Amniotic epithelial cell (primary cell): ENCODE measurements around the gene TSHZ2.

Experiments
- DNase-seq: peaks from one replicate; pipeline ENCODE4 v3.0.0-alpha.2; 2010; ENCODE audit warnings: low read depth

TSHZ2 gene

GRCh38 chr20:53162251-53162835 is 190.2 kb downstream of the TSHZ2 start:
- DNase-seq: no peak

DNA sequence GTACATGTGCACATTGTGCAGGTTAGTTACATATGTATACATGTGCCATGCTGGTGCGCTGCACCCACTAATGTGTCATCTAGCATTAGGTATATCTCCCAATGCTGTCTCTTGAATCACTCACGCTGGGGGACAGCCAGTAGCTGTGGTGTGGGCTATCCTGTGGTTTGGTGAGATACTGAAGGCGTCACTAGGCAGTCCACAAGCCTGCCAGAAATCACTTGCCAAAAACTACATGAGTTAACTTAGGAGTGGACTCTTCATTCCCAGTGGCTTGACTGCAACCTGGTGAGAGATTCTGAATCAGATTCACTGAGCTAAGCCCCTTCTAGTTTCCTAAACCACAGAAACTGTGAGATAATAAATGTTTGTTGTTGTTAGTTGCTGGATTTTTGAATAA is 191.3 kb downstream of the TSHZ2 start:
- peak; percentile 2 for DNase-seq

GRCh38 chr20:53164072-53164471 is 191.9 kb downstream of the TSHZ2 start:
- no peak for DNase-seq

- no peak for DNase-seq
These were observed 193.3 kb downstream of the TSHZ2 start for GRCh38 chr20:53165452-53165851.

- DNase-seq: no peak
These were observed 196.3 kb downstream of the TSHZ2 start for GRCh38 chr20:53168491-53168890.

GRCh38 chr20:53170196-53170595 is 198.0 kb downstream of the TSHZ2 start:
- DNase-seq: no peak

- no peak for DNase-seq
These were observed 198.9 kb downstream of the TSHZ2 start for GRCh38 chr20:53171065-53171464.

GRCh38 chr20:53174454-53174853 is 202.3 kb downstream of the TSHZ2 start:
- DNase-seq: no peak

- DNase-seq: no peak
These were observed 203.1 kb downstream of the TSHZ2 start for GRCh38 chr20:53175135-53175780.

GRCh38 chr20:53176134-53176533 is 204.0 kb downstream of the TSHZ2 start:
- DNase-seq: no peak

DNA sequence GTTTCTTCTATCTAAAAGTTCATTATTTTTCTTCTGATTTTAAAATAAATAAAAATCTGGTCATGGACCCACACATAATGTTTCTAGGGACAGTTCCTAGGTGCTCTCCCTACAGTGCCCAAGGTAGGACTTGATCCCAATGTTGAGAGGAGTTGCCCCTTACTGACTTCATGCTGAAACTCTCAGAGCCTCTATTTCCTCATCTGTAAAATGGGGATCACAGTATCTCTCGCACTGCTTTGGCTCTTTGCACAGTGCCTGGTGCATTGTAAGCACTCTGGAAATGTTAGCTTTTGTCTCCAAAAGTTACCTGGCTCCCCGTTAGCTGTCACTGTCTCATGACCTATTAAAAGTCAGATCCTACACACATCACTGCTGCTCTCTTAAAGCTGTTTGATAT is 205.5 kb downstream of the TSHZ2 start:
- no peak for DNase-seq

GRCh38 chr20:53179749-53180148 is 207.6 kb downstream of the TSHZ2 start:
- no peak for DNase-seq

DNA sequence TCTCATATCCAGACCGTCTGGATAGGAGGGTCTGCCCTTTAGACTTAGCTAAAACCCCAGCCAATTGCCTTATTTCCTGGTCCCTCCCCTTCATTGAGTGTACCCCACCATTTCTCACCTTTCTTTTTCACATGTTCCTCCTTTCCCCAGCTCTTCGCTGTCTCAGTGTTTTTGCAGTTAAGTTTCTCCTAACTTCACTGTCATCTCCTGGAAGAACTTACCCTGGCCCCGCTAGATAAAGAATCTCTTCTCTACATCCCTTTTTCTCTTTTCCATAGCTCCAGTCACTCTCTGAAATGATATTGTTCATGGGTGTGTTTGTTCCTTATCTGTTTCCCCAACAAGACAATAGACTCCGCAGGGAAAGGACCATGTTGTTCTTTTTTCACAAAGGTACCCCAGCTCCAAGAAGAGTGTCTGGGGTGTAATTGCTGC is 208.8 kb downstream of the TSHZ2 start:
- no peak for DNase-seq

DNA sequence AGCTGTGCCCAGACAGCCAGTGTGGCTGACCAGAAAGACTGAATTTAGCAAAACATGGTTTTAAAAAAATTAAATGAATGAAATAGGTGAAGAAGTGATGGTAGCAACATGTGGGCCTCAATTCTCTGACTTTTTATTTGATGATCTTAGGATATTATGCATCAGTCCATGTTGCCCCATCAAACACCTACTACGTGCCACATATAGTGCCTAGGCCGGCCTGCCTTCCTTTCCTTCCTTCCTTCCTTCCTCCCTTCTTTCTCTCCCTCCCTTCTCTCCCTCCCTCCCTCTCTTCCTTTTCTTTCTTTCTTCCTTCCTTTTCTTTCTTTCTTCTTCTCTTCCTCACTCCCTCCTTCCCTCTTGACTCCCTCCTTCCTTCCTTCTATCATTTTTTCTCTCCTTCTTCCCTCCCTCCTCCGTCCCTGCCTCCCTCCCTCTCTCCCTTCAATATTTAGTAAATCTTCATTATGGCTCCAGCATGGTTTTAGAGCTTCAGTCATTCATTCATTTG is 209.8 kb downstream of the TSHZ2 start:
- no peak for DNase-seq

DNA sequence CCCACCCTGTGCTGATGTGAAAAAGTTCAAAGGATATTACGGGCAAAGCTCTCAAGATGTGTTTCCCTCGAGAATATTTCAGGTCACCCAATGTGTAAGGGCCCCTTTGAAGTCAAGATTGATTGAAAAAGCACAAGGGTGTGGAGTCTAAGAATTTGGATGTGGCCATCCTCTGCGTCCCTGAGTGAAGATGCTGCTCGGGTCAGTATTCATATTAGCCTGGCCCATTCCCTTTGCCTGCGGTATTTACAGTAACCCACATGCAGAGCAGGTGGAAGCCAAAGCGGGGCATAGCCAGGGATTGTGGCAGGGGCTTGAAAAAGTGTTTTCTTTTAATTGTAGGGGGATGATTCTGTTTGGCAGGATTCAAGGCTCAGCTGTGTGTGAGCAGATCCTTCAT is 211.0 kb downstream of the TSHZ2 start:
- DNase-seq: no peak

DNA sequence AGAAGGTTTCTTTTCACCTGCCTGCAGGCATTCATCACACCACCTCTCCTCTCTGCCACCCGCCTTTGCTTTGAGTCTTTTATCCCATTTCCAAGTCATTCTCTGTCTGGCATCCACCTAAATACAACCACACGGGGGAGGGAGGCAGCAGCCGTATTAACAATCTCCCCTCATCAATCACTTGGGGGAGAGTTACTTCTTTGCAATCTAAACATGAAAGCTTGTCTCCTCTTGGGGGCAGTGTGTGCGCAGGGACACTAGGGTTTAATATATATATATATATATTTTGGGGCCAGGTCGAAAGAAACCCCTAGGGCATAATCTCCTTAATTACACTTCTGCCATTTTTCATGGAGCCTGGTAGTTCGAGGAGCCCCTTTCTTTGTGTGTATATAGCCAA is 214.5 kb downstream of the TSHZ2 start:
- no peak for DNase-seq

DNA sequence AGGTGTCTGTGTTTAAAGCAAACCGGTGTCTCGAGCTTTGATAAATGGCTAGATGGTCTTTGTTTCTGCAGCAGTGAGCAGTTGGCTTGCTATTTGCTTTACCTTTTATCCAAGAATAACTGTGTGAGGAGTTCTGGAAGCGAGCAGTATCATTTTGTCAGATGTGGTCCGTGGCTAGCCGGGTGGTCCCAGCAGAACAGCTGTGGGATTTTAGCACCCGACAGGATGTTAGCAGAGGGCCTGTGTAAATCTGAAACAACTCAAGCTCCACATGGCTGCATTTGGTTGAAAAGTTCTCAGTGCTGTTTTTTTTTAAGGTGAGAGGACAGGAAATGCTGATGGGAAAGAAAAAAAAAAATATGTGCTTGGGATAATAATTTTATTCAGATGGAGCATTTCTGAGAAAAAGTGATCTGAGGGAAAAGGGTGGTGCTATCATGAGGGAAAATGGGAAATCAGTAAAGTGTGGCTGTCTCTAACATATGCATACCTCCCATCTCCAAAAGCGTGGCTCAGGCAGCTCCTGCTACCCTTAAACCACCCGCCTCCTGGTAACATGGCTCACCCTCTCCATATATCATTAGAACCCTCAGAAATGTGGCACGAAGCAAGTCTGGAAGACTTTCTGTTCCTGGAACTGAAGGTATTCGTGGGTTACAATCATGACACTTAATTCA is 215.4 kb downstream of the TSHZ2 start:
- no peak for DNase-seq

DNA sequence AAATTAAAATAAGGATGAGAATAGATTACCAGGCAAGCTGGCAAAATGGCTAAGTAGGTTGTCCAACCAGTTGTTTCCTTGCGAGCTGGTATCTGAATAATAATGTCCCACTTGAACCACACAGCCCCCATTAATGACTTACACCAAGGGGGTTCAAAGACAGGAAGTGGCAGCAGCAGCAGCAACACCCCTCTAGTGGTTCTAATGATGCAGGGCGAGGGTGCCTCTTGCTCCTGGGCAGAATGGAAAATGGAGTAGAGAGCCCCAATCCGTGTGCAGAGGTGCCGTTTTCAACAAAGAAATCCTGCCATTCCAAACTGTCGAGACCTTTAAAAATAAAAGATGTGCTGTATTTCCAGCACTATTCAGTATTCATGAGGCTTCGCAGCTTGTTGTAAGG is 218.1 kb downstream of the TSHZ2 start:
- no peak for DNase-seq

GRCh38 chr20:53191957-53192356 is 219.8 kb downstream of the TSHZ2 start:
- no peak for DNase-seq

DNA sequence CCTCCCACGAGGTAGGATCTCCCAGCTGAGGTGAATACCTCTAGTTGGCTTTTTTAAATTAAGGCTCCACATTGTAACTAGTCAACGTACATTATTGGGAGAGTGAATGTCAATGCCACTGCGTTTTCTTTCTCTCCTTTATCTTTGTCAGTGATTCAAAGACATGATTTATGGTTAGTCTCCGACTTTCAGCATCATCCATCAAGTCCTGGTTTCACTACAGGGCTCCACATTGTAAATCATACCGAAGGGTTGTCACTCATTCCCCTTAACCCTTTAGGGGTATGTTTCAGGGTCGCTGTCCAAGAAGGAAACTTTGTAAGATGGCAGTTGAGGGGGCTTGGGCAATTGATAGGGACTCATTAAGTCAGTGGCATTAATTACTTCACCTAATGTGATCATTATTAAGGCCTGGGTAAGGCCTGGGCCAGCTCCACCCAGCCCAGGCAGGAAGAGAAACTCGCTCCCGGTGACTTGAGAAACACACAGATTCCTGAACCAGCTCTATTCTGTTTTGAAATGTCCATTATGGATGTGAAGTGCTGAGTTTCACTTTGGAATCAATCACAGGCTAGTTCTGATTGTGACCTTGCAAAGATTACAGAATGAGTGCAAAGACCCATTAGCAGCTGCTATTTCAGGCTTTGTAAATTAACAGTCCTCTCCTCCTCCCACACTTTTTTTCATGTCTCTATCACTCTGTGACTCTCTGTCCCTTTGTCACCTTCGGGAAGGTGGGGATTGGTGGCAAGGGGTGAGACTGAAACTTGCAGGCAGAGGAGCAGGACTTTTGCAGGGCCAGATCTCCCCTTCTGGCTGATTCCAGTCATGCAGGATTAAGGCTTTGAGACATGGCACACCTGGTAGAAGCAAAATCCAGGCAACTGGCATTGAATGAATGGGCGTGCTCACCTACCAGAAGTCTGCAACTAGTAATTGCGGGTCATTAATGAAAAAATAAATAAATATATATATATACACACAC is 222.4 kb downstream of the TSHZ2 start:
- no peak for DNase-seq

DNA sequence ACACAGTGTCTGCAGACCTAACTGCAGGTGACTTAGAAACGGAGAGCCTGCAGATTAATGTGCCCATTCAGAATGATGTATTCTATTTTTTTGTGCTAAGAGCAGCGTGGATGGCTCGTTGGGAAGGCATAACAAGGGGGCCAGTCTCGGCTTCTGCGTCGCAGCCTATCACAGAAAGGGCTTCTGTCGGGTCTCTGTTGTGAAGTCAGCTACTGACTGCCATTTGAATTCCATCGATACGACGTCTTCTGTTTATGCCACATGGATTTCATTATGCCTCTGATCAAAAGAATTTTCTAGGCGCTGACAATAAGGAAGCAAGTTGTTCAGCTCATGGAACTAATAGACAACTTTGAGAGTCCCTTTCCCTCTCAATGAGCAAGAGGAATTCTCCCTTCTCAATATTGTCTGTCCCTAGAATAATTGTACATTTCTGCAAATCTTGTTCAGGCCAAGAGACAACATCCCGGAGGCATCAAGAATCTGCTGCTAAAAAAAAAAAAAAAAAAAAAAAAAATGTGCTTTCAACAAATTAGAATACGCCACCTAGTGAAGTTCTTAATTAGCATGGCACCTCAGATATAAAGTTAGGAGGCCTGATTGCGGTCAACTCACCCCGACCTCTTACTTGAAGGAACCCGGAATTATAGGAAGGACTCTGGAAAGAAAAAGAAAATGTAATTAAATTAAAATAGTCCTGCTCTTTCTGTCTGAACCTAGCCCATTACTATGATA is 223.9 kb downstream of the TSHZ2 start:
- DNase-seq: no peak
